GM12891 (cell line): Measurements from ENCODE around the gene FBN2.

Experiments
- POLR2A ChIP-seq: IDR thresholded peaks from 2 replicates; pipeline ENCODE4 v1.6.1; 2011; ENCODE audit warnings: low read depth, low read length, control low read depth
- POLR2AphosphoS5 ChIP-seq: IDR thresholded peaks from 2 replicates; pipeline ENCODE4 v1.6.1; 2011; ENCODE audit warnings: low read depth, low read length, control low read depth
- POU2F2 ChIP-seq: IDR thresholded peaks from 2 replicates; pipeline ENCODE4 v1.6.1; 2011; ENCODE audit warnings: low read depth, mild to moderate bottlenecking, control low read depth, low read length, moderate library complexity
- TAF1 ChIP-seq: IDR thresholded peaks from 2 replicates; pipeline ENCODE4 v1.6.1; 2011; ENCODE audit warnings: low read depth, low read length, control low read depth

DNA sequence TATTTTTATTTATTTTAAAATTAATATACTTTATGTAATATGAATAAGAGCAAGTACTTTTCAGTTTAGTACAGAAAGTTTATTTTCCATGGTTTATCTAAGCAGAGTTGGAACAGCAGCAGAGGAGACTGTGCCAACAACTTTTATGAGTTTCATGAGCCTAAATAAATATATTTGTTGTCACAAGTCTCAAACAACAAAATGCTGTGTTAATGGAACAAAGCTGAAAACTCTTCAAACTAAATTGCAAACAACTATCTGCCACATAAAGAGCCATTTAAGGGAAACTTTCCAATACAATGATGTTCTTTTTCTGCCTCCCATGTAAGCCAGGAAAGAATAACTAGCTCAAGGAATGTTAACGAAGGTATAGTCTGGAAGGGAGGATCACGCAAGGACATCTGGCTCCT lies 96.1 kb downstream of the FBN2 start:
- TF ChIP-seq POLR2A (no peak), TAF1 (no peak), POLR2AphosphoS5 (no peak), POU2F2 (no peak)
